Breast epithelium (tissue), 3 donors: Measurements from ENCODE around the gene PHAX.

Source experiments
- CTCF ChIP-seq, 3 donors: fragments of 450-650 bp; IDR thresholded peaks; one replicate each; pipeline ENCODE4 v1.5.1; 2016 to 2017; ENCODE audit warnings: antibody characterized with exemption in 3 of 3, mild to moderate bottlenecking in 3 of 3, moderate library complexity in 3 of 3
- POLR2A ChIP-seq: fragments of 450-650 bp; IDR thresholded peaks from one replicate; pipeline ENCODE4 v1.6.1; 2016; ENCODE audit warnings: antibody characterized with exemption, mild to moderate bottlenecking, moderate library complexity
- POLR2AphosphoS5 ChIP-seq, 3 donors: sonication (generic); formaldehyde crosslinking; IDR thresholded peaks; one replicate each; pipeline ENCODE4 v1.6.1; 2017; ENCODE audit warnings: antibody characterized with exemption in 3 of 3

GRCh38 chr5:126575644-126576043 lies 25.1 kb upstream of the PHAX start:
- TF ChIP-seq CTCF (IDR thresholded peaks at IDR 0.05) (no peak), POLR2A (no peak), POLR2AphosphoS5 (IDR thresholded peaks at IDR 0.05) (no peak)
